Measurements from ENCODE around the gene STXBP5.

The STXBP5 gene

GRCh38 chr6:147255948-147256674 lies 51.9 kb downstream of the STXBP5 start:
- no peak for TF ChIP-seq CTCF (IDR thresholded peaks at IDR 0.05)

GRCh38 chr6:147257760-147258159 lies 53.5 kb downstream of the STXBP5 start:
- no peak for TF ChIP-seq CTCF (IDR thresholded peaks at IDR 0.05)

- TF ChIP-seq CTCF (IDR thresholded peaks at IDR 0.05): no peak
These were observed 55.9 kb downstream of the STXBP5 start for GRCh38 chr6:147260091-147260490.

- no peak for TF ChIP-seq CTCF (IDR thresholded peaks at IDR 0.05)
These were observed 58.7 kb downstream of the STXBP5 start for GRCh38 chr6:147262946-147263345.

GRCh38 chr6:147266821-147267220 lies 62.6 kb downstream of the STXBP5 start:
- TF ChIP-seq CTCF (IDR thresholded peaks at IDR 0.05): no peak

GRCh38 chr6:147267658-147268057 lies 63.4 kb downstream of the STXBP5 start:
- no peak for TF ChIP-seq CTCF (IDR thresholded peaks at IDR 0.05)

GRCh38 chr6:147268254-147268653 lies 64.0 kb downstream of the STXBP5 start:
- TF ChIP-seq CTCF (IDR thresholded peaks at IDR 0.05): no peak

- TF ChIP-seq CTCF (IDR thresholded peaks at IDR 0.05): no peak
These were observed 69.8 kb downstream of the STXBP5 start for GRCh38 chr6:147274012-147274411.

Measured in LNCAP (cell line).